ENCODE data around the gene URB2.
"Not testable (repeated sequence)": the region's sequence is repeated elsewhere in the genome, so short reads cannot be mapped to it uniquely, and the experiment has no call there.

Gene URB2

GRCh38 chr1:229625915-229626831 is at the start of gene URB2, which contains the start of gene TAF5L:
TSS of gene URB2 (plus strand) at chr1:229626247. CDS start at chr1:229627634, 1,387 bp downstream.
TSS of gene TAF5L (minus strand) at chr1:229626122. CDS start at chr1:229614482, 11,640 bp downstream.
- Histone ChIP-seq H3K27me3 (ENCODE audit: control insufficient read depth, insufficient read depth, low read length) (no peaks in the 10 kb centered on the region), H3K4me1 (ENCODE audit: control insufficient read depth, insufficient read depth, low read length) (peaks cover 14% of the 10 kb centered on the region), H3K4me3 (ENCODE audit: low read length) (peak within 1 kb of the TSS; percentile 78), H3K9me3 (ENCODE audit: control insufficient read depth, low read length) (no peaks in the 10 kb centered on the region), H3K36me3 (ENCODE audit: control insufficient read depth, insufficient read depth, low read length) (no peaks in the 10 kb centered on the region), H3K9ac (ENCODE audit: low read length) (peak within 1 kb of the TSS; percentile 62)

- H3K4me3 ChIP-seq (ENCODE audit: low read length) = no peak overlapping the region
- no peaks in the 10 kb centered on the region for H3K27me3 ChIP-seq (ENCODE audit: control insufficient read depth, insufficient read depth, low read length)
- no peak overlapping the region for H3K9ac ChIP-seq (ENCODE audit: low read length)
These were observed 47.6 kb upstream of the URB2 start for GRCh38 chr1:229578168-229579058.

GRCh38 chr1:229579059-229579673 is 46.9 kb upstream of the URB2 start:
- no peak overlapping the region for H3K4me3 ChIP-seq (ENCODE audit: low read length)
- no peaks in the 10 kb centered on the region for H3K9me3 ChIP-seq (ENCODE audit: control insufficient read depth, low read length)
- H3K27me3 ChIP-seq (ENCODE audit: control insufficient read depth, insufficient read depth, low read length) = no peaks in the 10 kb centered on the region
- H3K36me3 ChIP-seq (ENCODE audit: control insufficient read depth, insufficient read depth, low read length) = no peaks in the 10 kb centered on the region
- no peak overlapping the region for H3K9ac ChIP-seq (ENCODE audit: low read length)
- peaks cover 16% of the 10 kb centered on the region for H3K4me1 ChIP-seq (ENCODE audit: control insufficient read depth, insufficient read depth, low read length)

More at GRCh38 chr1:229578168-229579058, 47.6 kb upstream of the URB2 start:
- H3K4me1 ChIP-seq (ENCODE audit: control insufficient read depth, insufficient read depth, low read length) = peaks cover 16% of the 10 kb centered on the region
- H3K9me3 ChIP-seq (ENCODE audit: control insufficient read depth, low read length) = no peaks in the 10 kb centered on the region
- H3K36me3 ChIP-seq (ENCODE audit: control insufficient read depth, insufficient read depth, low read length) = no peaks in the 10 kb centered on the region

- no peak overlapping the region for H3K4me3 ChIP-seq (ENCODE audit: low read length)
- no peaks in the 10 kb centered on the region for H3K27me3 ChIP-seq (ENCODE audit: control insufficient read depth, insufficient read depth, low read length)
- H3K9ac ChIP-seq (ENCODE audit: low read length) = no peak overlapping the region
- H3K4me1 ChIP-seq (ENCODE audit: control insufficient read depth, insufficient read depth, low read length) = peaks cover 16% of the 10 kb centered on the region
- H3K36me3 ChIP-seq (ENCODE audit: control insufficient read depth, insufficient read depth, low read length) = no peaks in the 10 kb centered on the region
- H3K9me3 ChIP-seq (ENCODE audit: control insufficient read depth, low read length) = no peaks in the 10 kb centered on the region
These were observed 44.6 kb upstream of the URB2 start for GRCh38 chr1:229581485-229581884.

GRCh38 chr1:229582011-229582694 is 43.9 kb upstream of the URB2 start:
- no peaks in the 10 kb centered on the region for H3K36me3 ChIP-seq (ENCODE audit: control insufficient read depth, insufficient read depth, low read length)
- H3K27me3 ChIP-seq (ENCODE audit: control insufficient read depth, insufficient read depth, low read length) = no peaks in the 10 kb centered on the region
- H3K4me3 ChIP-seq (ENCODE audit: low read length) = no peak overlapping the region
- no peaks in the 10 kb centered on the region for H3K9me3 ChIP-seq (ENCODE audit: control insufficient read depth, low read length)
- H3K4me1 ChIP-seq (ENCODE audit: control insufficient read depth, insufficient read depth, low read length) = peaks cover 16% of the 10 kb centered on the region
- no peak overlapping the region for H3K9ac ChIP-seq (ENCODE audit: low read length)

- no peaks in the 10 kb centered on the region for H3K36me3 ChIP-seq (ENCODE audit: control insufficient read depth, insufficient read depth, low read length)
- no peak overlapping the region for H3K4me3 ChIP-seq (ENCODE audit: low read length)
- H3K27me3 ChIP-seq (ENCODE audit: control insufficient read depth, insufficient read depth, low read length) = no peaks in the 10 kb centered on the region
- no peak overlapping the region for H3K9ac ChIP-seq (ENCODE audit: low read length)
- H3K9me3 ChIP-seq (ENCODE audit: control insufficient read depth, low read length) = no peaks in the 10 kb centered on the region
- peaks cover 16% of the 10 kb centered on the region for H3K4me1 ChIP-seq (ENCODE audit: control insufficient read depth, insufficient read depth, low read length)
These were observed 43.3 kb upstream of the URB2 start for GRCh38 chr1:229582715-229583114.

- Histone ChIP-seq H3K9ac (ENCODE audit: low read length) (no peak overlapping the region), H3K27me3 (ENCODE audit: control insufficient read depth, insufficient read depth, low read length) (no peaks in the 10 kb centered on the region), H3K4me1 (ENCODE audit: control insufficient read depth, insufficient read depth, low read length) (peaks cover 7% of the 10 kb centered on the region), H3K36me3 (ENCODE audit: control insufficient read depth, insufficient read depth, low read length) (no peaks in the 10 kb centered on the region), H3K9me3 (ENCODE audit: control insufficient read depth, low read length) (no peaks in the 10 kb centered on the region), H3K4me3 (ENCODE audit: low read length) (no peak overlapping the region)
These were observed 40.7 kb upstream of the URB2 start for GRCh38 chr1:229585338-229585737.

GRCh38 chr1:229590119-229590518 is 35.9 kb upstream of the URB2 start:
- H3K36me3 ChIP-seq (ENCODE audit: control insufficient read depth, insufficient read depth, low read length) = peaks cover 4% of the 10 kb centered on the region

GRCh38 chr1:229593800-229594199 is 32.2 kb upstream of the URB2 start:
- Histone ChIP-seq H3K36me3 (ENCODE audit: control insufficient read depth, insufficient read depth, low read length) (peaks cover 4% of the 10 kb centered on the region), H3K4me1 (ENCODE audit: control insufficient read depth, insufficient read depth, low read length) (no peaks in the 10 kb centered on the region), H3K4me3 (ENCODE audit: low read length) (no peak overlapping the region), H3K27me3 (ENCODE audit: control insufficient read depth, insufficient read depth, low read length) (no peaks in the 10 kb centered on the region), H3K9me3 (ENCODE audit: control insufficient read depth, low read length) (no peaks in the 10 kb centered on the region), H3K9ac (ENCODE audit: low read length) (no peak overlapping the region)

More at GRCh38 chr1:229590119-229590518, 35.9 kb upstream of the URB2 start:
- Histone ChIP-seq H3K4me3 (ENCODE audit: low read length) (no peak overlapping the region), H3K27me3 (ENCODE audit: control insufficient read depth, insufficient read depth, low read length) (no peaks in the 10 kb centered on the region), H3K4me1 (ENCODE audit: control insufficient read depth, insufficient read depth, low read length) (no peaks in the 10 kb centered on the region), H3K9me3 (ENCODE audit: control insufficient read depth, low read length) (no peaks in the 10 kb centered on the region), H3K9ac (ENCODE audit: low read length) (no peak overlapping the region)

GRCh38 chr1:229594227-229595008 is 31.6 kb upstream of the URB2 start:
- no peaks in the 10 kb centered on the region for H3K27me3 ChIP-seq (ENCODE audit: control insufficient read depth, insufficient read depth, low read length)
- no peaks in the 10 kb centered on the region for H3K9me3 ChIP-seq (ENCODE audit: control insufficient read depth, low read length)
- no peak overlapping the region for H3K4me3 ChIP-seq (ENCODE audit: low read length)
- peaks cover 4% of the 10 kb centered on the region for H3K36me3 ChIP-seq (ENCODE audit: control insufficient read depth, insufficient read depth, low read length)
- H3K9ac ChIP-seq (ENCODE audit: low read length) = no peak overlapping the region
- no peaks in the 10 kb centered on the region for H3K4me1 ChIP-seq (ENCODE audit: control insufficient read depth, insufficient read depth, low read length)

- not testable (repeated sequence) for H3K4me1 ChIP-seq (ENCODE audit: control insufficient read depth, insufficient read depth, low read length); H3K9me3 ChIP-seq (ENCODE audit: control insufficient read depth, low read length); H3K36me3 ChIP-seq (ENCODE audit: control insufficient read depth, insufficient read depth, low read length)
These were observed 30.2 kb upstream of the URB2 start for GRCh38 chr1:229595876-229596275.

More at GRCh38 chr1:229595876-229596275, 30.2 kb upstream of the URB2 start:
- not testable (repeated sequence) for H3K27me3 ChIP-seq (ENCODE audit: control insufficient read depth, insufficient read depth, low read length); H3K4me3 ChIP-seq (ENCODE audit: low read length); H3K9ac ChIP-seq (ENCODE audit: low read length)
